Measurements from ENCODE around the gene RAP1GAP2. TPM values are rescaled to one million over a fixed set of nuclear protein-coding genes. Genes with fewer than 3 reads are reported as not detected.

The RAP1GAP2 gene
- total RNA-seq, 3 donors from 2014 or later (not counting 1 experiment from before 2014, with no cell fraction given): 274 to 418 (median 390) TPM

DNA sequence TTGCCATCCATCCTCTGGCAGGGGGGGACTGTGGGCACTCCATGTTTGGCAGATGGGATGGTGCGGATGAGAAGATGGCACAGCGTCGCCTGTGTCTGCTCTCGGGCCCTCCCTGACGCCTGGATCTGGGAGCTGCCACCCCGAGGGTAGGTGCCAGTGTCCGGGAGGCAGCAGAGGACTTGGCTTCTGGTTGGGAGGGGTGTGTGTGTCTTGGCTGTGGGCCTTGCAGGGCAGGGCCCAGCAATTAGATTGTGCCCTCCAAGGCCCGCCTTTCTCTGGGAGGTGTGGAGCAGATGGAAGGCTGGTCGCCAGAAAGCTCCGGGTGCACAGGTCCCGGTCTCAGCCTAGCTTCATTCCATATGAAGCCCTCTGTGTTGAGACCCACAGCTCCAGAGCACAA, 1.4 kb downstream of the RAP1GAP2 start:
- 47% methylated on average over 11 of the region's 11 CpGs for WGBS (ENCODE audit: insufficient coverage)

DNA sequence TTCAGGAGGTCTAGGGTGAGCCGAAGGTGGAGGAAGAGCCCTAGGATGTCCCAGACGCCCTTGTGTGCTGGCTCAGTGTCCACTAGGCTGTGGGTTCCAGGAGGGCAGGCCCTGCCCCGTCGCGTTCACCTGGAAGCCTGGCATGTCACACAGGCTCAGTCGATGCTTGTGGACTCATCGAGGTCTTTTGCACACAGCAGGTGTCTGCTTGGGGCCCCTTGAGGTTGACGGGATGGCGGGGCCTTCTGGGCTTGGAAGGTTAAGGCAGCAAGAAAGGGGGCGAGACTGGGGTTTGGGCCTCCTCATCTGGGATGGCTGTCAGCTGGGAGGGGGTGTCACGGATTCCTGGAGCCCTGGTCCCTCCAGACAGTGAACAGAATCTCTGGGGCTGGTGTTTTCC, 1.9 kb downstream of the RAP1GAP2 start:
- no peaks in the 10 kb centered on the region for H3K27me3 Mint-ChIP-seq (ENCODE audit: low read depth in 2 of 2)

More for the DNA sequence above, 1.4 kb downstream of the RAP1GAP2 start:
- Mint-ChIP-seq H3K36me3 (peaks cover 7% of the 10 kb centered on the region), H3K27ac (peak overlapping the region; percentile 73 to 88), H3K9me3 (no peaks in the 10 kb centered on the region), H3K4me1 (peaks cover 84 to 94% of the 10 kb centered on the region in 2 donors), H3K4me3 (peak overlapping the region; percentile 93), H3K27me3 (ENCODE audit: low read depth in 2 of 2) (no peaks in the 10 kb centered on the region)
- no peaks in the 10 kb centered on the region for H3K27me3 ChIP-seq (ENCODE audit: control insufficient read depth, insufficient read depth, low read length)
- H3K4me1 ChIP-seq (ENCODE audit: control insufficient read depth, insufficient read depth, low read length): peaks cover 80% of the 10 kb centered on the region
- H3K36me3 ChIP-seq (ENCODE audit: control insufficient read depth, insufficient read depth, low read length): peaks cover 21% of the 10 kb centered on the region
- H3K9me3 ChIP-seq (ENCODE audit: control insufficient read depth, insufficient read depth, low read length): no peaks in the 10 kb centered on the region
- DNase-seq: no peak
- intact Hi-C loops (cut with micrococcal nuclease): no loop called here
- no peak overlapping the region for H3K27ac ChIP-seq (ENCODE audit: low read length)
- H3K4me3 ChIP-seq (ENCODE audit: low read length): peak overlapping the region; percentile 72
- TF ChIP-seq, protein P1, sequence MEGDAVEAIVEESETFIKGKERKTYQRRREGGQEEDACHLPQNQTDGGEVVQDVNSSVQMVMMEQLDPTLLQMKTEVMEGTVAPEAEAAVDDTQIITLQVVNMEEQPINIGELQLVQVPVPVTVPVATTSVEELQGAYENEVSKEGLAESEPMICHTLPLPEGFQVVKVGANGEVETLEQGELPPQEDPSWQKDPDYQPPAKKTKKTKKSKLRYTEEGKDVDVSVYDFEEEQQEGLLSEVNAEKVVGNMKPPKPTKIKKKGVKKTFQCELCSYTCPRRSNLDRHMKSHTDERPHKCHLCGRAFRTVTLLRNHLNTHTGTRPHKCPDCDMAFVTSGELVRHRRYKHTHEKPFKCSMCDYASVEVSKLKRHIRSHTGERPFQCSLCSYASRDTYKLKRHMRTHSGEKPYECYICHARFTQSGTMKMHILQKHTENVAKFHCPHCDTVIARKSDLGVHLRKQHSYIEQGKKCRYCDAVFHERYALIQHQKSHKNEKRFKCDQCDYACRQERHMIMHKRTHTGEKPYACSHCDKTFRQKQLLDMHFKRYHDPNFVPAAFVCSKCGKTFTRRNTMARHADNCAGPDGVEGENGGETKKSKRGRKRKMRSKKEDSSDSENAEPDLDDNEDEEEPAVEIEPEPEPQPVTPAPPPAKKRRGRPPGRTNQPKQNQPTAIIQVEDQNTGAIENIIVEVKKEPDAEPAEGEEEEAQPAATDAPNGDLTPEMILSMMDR (IDR thresholded peaks at IDR 0.05): no peak
- ATAC-seq: no peak

DNA sequence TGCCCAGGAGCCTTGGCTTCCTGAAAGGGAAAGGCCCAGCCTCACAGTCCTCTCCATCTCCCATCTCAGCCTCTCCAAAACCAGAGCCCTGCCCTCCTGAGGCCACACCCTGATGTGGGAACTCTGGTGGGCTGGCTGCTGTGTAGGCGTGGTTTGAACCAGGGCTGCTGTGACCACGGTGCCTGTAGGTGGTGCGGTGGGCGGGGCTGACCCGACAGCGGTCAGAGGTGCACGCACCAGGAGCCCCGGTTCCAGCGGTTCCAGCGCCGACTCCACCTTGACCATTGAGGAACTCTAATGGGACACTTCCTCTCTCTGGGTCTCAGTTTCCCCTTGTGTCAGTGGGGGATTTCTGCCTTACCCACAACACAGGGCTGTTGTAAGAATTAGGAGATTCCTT, 2.4 kb downstream of the RAP1GAP2 start:
- no peaks in the 10 kb centered on the region for H3K27me3 Mint-ChIP-seq (ENCODE audit: low read depth in 2 of 2)
- TF ChIP-seq, protein P1 (IDR thresholded peaks at IDR 0.05): no peak
- peak overlapping the region; percentile 93 for H3K4me3 Mint-ChIP-seq
- H3K9me3 Mint-ChIP-seq: no peaks in the 10 kb centered on the region
- H3K27ac Mint-ChIP-seq: peak overlapping the region; percentile 64 to 88
- peaks cover 87 to 94% of the 10 kb centered on the region in 2 donors for H3K4me1 Mint-ChIP-seq
- ATAC-seq (peak in 1 of 3 donors; percentile 15), DNase-seq (peak; percentile 48 to 49)
- Histone ChIP-seq H3K27ac (ENCODE audit: low read length) (no peak overlapping the region), H3K27me3 (ENCODE audit: control insufficient read depth, insufficient read depth, low read length) (no peaks in the 10 kb centered on the region), H3K4me1 (ENCODE audit: control insufficient read depth, insufficient read depth, low read length) (peaks cover 77% of the 10 kb centered on the region), H3K4me3 (ENCODE audit: low read length) (peak overlapping the region; percentile 9), H3K36me3 (ENCODE audit: control insufficient read depth, insufficient read depth, low read length) (peaks cover 26% of the 10 kb centered on the region), H3K9me3 (ENCODE audit: control insufficient read depth, insufficient read depth, low read length) (no peaks in the 10 kb centered on the region)
- peaks cover 7% of the 10 kb centered on the region for H3K36me3 Mint-ChIP-seq
- intact Hi-C loops (cut with micrococcal nuclease): no loop called here
- WGBS (ENCODE audit: insufficient coverage): 20% methylated on average over 11 of the region's 11 CpGs

More for the DNA sequence above, 1.9 kb downstream of the RAP1GAP2 start:
- Mint-ChIP-seq H3K9me3 (no peaks in the 10 kb centered on the region), H3K27ac (peak overlapping the region; percentile 73 to 88), H3K4me3 (peak overlapping the region; percentile 93), H3K4me1 (peaks cover 84 to 94% of the 10 kb centered on the region in 2 donors), H3K36me3 (peaks cover 7% of the 10 kb centered on the region)
- DNase-seq (no peak), ATAC-seq (no peak)
- intact Hi-C loops (cut with micrococcal nuclease): no loop called here
- peaks cover 26% of the 10 kb centered on the region for H3K36me3 ChIP-seq (ENCODE audit: control insufficient read depth, insufficient read depth, low read length)
- WGBS (ENCODE audit: insufficient coverage): 56% methylated on average over 11 of the region's 11 CpGs
- no peaks in the 10 kb centered on the region for H3K9me3 ChIP-seq (ENCODE audit: control insufficient read depth, insufficient read depth, low read length)
- H3K27me3 ChIP-seq (ENCODE audit: control insufficient read depth, insufficient read depth, low read length): no peaks in the 10 kb centered on the region
- peaks cover 80% of the 10 kb centered on the region for H3K4me1 ChIP-seq (ENCODE audit: control insufficient read depth, insufficient read depth, low read length)
- TF ChIP-seq, protein P1 (IDR thresholded peaks at IDR 0.05): no peak
- H3K4me3 ChIP-seq (ENCODE audit: low read length): peak overlapping the region; percentile 72
- no peak overlapping the region for H3K27ac ChIP-seq (ENCODE audit: low read length)

DNA sequence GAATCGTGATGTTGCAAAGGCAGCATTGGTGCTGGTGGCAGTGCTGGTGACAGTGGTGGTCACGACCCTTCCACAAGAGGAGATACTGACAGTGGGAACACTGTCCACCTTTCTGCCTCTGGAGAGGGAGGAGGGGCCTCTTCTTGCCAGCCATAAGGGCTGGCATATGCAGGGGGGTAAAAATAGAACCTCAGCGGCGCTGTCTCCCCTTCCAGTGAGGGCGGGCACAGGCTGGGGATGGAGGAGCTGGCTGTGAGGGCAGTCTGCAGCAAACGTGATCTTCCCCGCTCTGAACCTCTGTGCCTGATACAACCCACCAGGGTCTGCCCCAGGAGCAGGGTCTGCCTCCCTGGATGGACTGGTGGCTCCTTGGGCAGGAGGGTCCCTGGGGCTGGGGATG, 3.4 kb downstream of the RAP1GAP2 start:
- H3K4me3 Mint-ChIP-seq: peak overlapping the region; percentile 93
- no peaks in the 10 kb centered on the region for H3K27me3 Mint-ChIP-seq (ENCODE audit: low read depth in 2 of 2)
- Histone ChIP-seq H3K27me3 (ENCODE audit: control insufficient read depth, insufficient read depth, low read length) (no peaks in the 10 kb centered on the region), H3K27ac (ENCODE audit: low read length) (no peak overlapping the region), H3K4me1 (ENCODE audit: control insufficient read depth, insufficient read depth, low read length) (peaks cover 76% of the 10 kb centered on the region), H3K9me3 (ENCODE audit: control insufficient read depth, insufficient read depth, low read length) (no peaks in the 10 kb centered on the region), H3K36me3 (ENCODE audit: control insufficient read depth, insufficient read depth, low read length) (peaks cover 34% of the 10 kb centered on the region), H3K4me3 (ENCODE audit: low read length) (no peak overlapping the region)
- no peak for ATAC-seq
- DNase-seq: no peak
- H3K9me3 Mint-ChIP-seq: no peaks in the 10 kb centered on the region
- H3K36me3 Mint-ChIP-seq: peaks cover 7% of the 10 kb centered on the region
- 87% methylated on average over 7 of the region's 7 CpGs for WGBS (ENCODE audit: insufficient coverage)
- peak overlapping the region; percentile 64 to 88 for H3K27ac Mint-ChIP-seq
- peaks cover 87 to 94% of the 10 kb centered on the region in 2 donors for H3K4me1 Mint-ChIP-seq
- TF ChIP-seq, protein P1 (IDR thresholded peaks at IDR 0.05): no peak
- intact Hi-C loops (cut with micrococcal nuclease): no loop called here

All from natural killer cell (primary cell).